Neuronal stem cell (in vitro differentiated cells): Measurements from ENCODE around the gene CALML3.

ENCODE experiments used
- DNase-seq: peaks from one replicate; pipeline ENCODE4 v3.0.0-alpha.2; 2013; ENCODE audit warnings: low spot score
- H2AFZ ChIP-seq: one replicate; pipeline ENCODE4 v1.6.1; 2013; ENCODE audit warnings: mild to moderate bottlenecking, low read length, inconsistent platforms
- H2AK5ac ChIP-seq: 2 replicates; pipeline ENCODE4 v1.6.1; 2013; ENCODE audit warnings: low read depth, mild to moderate bottlenecking, inconsistent platforms, low read length, moderate library complexity, mixed read lengths
- H2BK120ac ChIP-seq: 2 replicates; pipeline ENCODE4 v1.6.1; 2013; ENCODE audit warnings: low read depth, mild to moderate bottlenecking, inconsistent platforms, low read length, moderate library complexity, mixed read lengths
- H2BK12ac ChIP-seq: one replicate; pipeline ENCODE4 v1.6.1; 2013; ENCODE audit warnings: low read length, inconsistent platforms
- H2BK15ac ChIP-seq: 2 replicates; pipeline ENCODE4 v1.6.1; 2013; ENCODE audit warnings: mild to moderate bottlenecking, low read length, inconsistent platforms, mixed read lengths
- H2BK5ac ChIP-seq: one replicate; pipeline ENCODE4 v1.6.1; 2013; ENCODE audit warnings: inconsistent platforms, mild to moderate bottlenecking, low read length, moderate library complexity
- H3K14ac ChIP-seq: one replicate; pipeline ENCODE4 v1.6.1; 2013; ENCODE audit warnings: low read length, inconsistent platforms
- H3K18ac ChIP-seq: 2 replicates; pipeline ENCODE4 v1.6.1; 2013; ENCODE audit warnings: low read length, inconsistent platforms
- H3K23ac ChIP-seq: 2 replicates; pipeline ENCODE4 v1.6.1; 2013; ENCODE audit warnings: low read depth, mild to moderate bottlenecking, mixed read lengths, low read length, inconsistent platforms; ENCODE audit not compliant: poor library complexity
- H3K27ac ChIP-seq: replicated peaks from 3 replicates; pipeline ENCODE4 v1.5.1; 2013; ENCODE audit warnings: low read length, inconsistent platforms
- H3K27me3 ChIP-seq, 3 experiments: 2 replicates each; pipeline ENCODE4 v1.6.1; 2013; ENCODE audit warnings: low read length in 3 of 3, mild to moderate bottlenecking in 2 of 3, inconsistent platforms in 1 of 3, low read depth in 1 of 3, mixed read lengths in 1 of 3, moderate library complexity in 1 of 3; ENCODE audit not compliant: control insufficient read depth in 3 of 3, insufficient read depth in 3 of 3
- H3K36me3 ChIP-seq, 2 donors: replicated peaks in 1 of 2; 2 replicates each; pipeline ENCODE4 v1.6.1; 2013; ENCODE audit warnings: low read length in 2 of 2; ENCODE audit not compliant: control insufficient read depth in 2 of 2, insufficient read depth in 2 of 2
- H3K4ac ChIP-seq: 2 replicates; pipeline ENCODE4 v1.6.1; 2013; ENCODE audit warnings: inconsistent platforms, mild to moderate bottlenecking, low read length, moderate library complexity
- H3K4me1 ChIP-seq, 2 donors: 1 replicate in 1 of 2; 2 replicates in 1 of 2; pipeline ENCODE4 v1.6.1; 2013; ENCODE audit warnings: low read length in 2 of 2, low read depth in 1 of 2; ENCODE audit not compliant: control insufficient read depth in 2 of 2, insufficient read depth in 1 of 2
- H3K4me2 ChIP-seq: one replicate; pipeline ENCODE4 v1.6.1; 2013; ENCODE audit warnings: mild to moderate bottlenecking, low read length, inconsistent platforms; ENCODE audit not compliant: insufficient read depth, poor library complexity, severe bottlenecking
- H3K4me3 ChIP-seq, 2 donors: 2 replicates each; pipeline ENCODE4 v1.5.1; 2013; ENCODE audit warnings: low read length in 2 of 2, mild to moderate bottlenecking in 2 of 2, inconsistent platforms in 1 of 2, moderate library complexity in 1 of 2
- H3K79me1 ChIP-seq: one replicate; pipeline ENCODE4 v1.6.1; 2013; ENCODE audit warnings: low read depth, mild to moderate bottlenecking, inconsistent platforms, low read length, moderate library complexity
- H3K9ac ChIP-seq: one replicate; pipeline ENCODE4 v1.6.1; 2013; ENCODE audit warnings: mild to moderate bottlenecking, low read depth, low read length, inconsistent platforms; ENCODE audit not compliant: poor library complexity
- H3K9me3 ChIP-seq, 2 donors: replicated peaks in 1 of 2; 2 replicates each; pipeline versions ENCODE3 to v1.6.1; 2013; ENCODE audit warnings: low read length in 2 of 2, mild to moderate bottlenecking in 2 of 2, inconsistent platforms in 1 of 2, low read depth in 1 of 2, mixed read lengths in 1 of 2, moderate library complexity in 1 of 2; ENCODE audit not compliant: control insufficient read depth in 2 of 2, insufficient read depth in 1 of 2
- H4K8ac ChIP-seq: one replicate; pipeline ENCODE4 v1.6.1; 2013; ENCODE audit warnings: low read depth, mild to moderate bottlenecking, inconsistent platforms, low read length, moderate library complexity
- H4K91ac ChIP-seq: one replicate; pipeline ENCODE4 v1.6.1; 2013; ENCODE audit warnings: low read length, low read depth, mild to moderate bottlenecking, inconsistent platforms; ENCODE audit not compliant: poor library complexity
- WGBS, 2 donors: extraction: QIAGEN DNeasy Blood & Tissue Kit; methylation state at CpG; one replicate each; pipeline ENCODE4 v1.1.7; 2013; ENCODE audit warnings: missing lambda C conversion rate in 2 of 2, mixed read lengths in 1 of 2; ENCODE audit not compliant: insufficient read length in 2 of 2, insufficient replicate concordance in 1 of 2; ENCODE audit errors: extremely low coverage in 2 of 2; 5-methylcytosine and 5-hydroxymethylcytosine counted together

Gene CALML3

GRCh38 chr10:5509691-5510090, 15.1 kb upstream of the CALML3 start:
- Histone ChIP-seq H4K8ac (no peak overlapping the region), H2BK12ac (no peak overlapping the region), H3K27ac (no peak overlapping the region), H2BK15ac (no peak overlapping the region), H2AK5ac (no peak overlapping the region), H3K4ac (no peak overlapping the region), H3K14ac (no peak overlapping the region), H3K4me3 (no peak overlapping the region), H3K9ac (no peak overlapping the region), H4K91ac (no peak overlapping the region), H3K18ac (peak overlapping the region; percentile 13), H3K4me2 (no peak overlapping the region), H2AFZ (no peak overlapping the region), H3K79me1 (no peaks in the 10 kb centered on the region), H3K36me3 (no peaks in the 10 kb centered on the region), H3K9me3 (peaks cover 0 to 2% of the 10 kb centered on the region in 2 donors), H3K4me1 (peaks cover 4 to 7% of the 10 kb centered on the region in 2 donors), H2BK120ac (no peak overlapping the region), H3K27me3 (peaks cover 0 to 12% (median 0%) of the 10 kb centered on the region in 3 experiments), H3K23ac (no peak overlapping the region), H2BK5ac (no peak overlapping the region)
- no CpG with 5 or more reads among the region's 11 CpGs for WGBS, 2 donors
- no peak for DNase-seq

- no peak for DNase-seq
- Histone ChIP-seq H3K79me1 (no peaks in the 10 kb centered on the region), H3K18ac (no peak overlapping the region), H3K9ac (no peak overlapping the region), H2BK15ac (no peak overlapping the region), H2AFZ (no peak overlapping the region), H3K27me3 (peaks cover 0 to 12% (median 0%) of the 10 kb centered on the region in 3 experiments), H4K91ac (no peak overlapping the region), H3K14ac (no peak overlapping the region), H2AK5ac (no peak overlapping the region), H3K4me3 (no peak overlapping the region), H3K4me2 (no peak overlapping the region), H3K4ac (no peak overlapping the region), H3K36me3 (no peaks in the 10 kb centered on the region), H3K27ac (no peak overlapping the region), H3K23ac (no peak overlapping the region), H2BK120ac (no peak overlapping the region), H3K4me1 (peaks cover 4 to 7% of the 10 kb centered on the region in 2 donors), H3K9me3 (peaks cover 0 to 2% of the 10 kb centered on the region in 2 donors), H4K8ac (no peak overlapping the region), H2BK12ac (no peak overlapping the region), H2BK5ac (no peak overlapping the region)
- no CpG with 5 or more reads among the region's 16 CpGs for WGBS, 2 donors
These were observed 14.3 kb upstream of the CALML3 start for GRCh38 chr10:5510281-5511072.

DNA sequence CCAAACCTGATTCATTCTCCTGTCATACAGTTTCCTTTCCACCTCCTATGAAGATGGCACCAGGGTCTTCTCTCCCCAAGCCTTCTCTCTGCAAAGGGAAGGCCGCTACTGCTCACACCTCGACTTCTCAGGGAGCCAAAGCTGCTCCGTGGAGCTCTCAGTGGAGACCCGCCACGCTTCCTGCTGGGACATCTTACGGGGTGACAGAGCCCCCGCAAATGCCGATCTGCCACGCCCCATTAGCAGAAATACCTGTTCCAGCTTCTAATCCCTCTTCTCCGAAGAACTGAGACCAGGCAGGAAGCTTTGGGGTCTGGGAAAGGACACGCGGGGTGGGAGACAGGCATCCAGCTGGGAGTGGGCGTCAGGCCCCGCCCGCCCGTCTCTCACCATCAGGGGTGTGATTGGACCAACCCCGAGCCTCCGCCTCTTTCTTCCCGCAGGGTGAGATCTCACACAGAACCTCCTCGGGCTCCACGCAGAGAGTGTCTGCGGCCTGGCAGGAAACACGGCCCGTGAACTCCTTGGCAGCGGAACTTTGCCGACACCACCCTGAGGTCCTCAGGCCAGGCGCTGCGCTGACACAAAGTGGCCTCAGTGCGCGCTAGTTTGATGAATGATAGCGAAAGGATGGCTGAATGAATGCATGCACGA, 13.4 kb upstream of the CALML3 start:
- Histone ChIP-seq H3K27me3 (peaks cover 0 to 12% (median 0%) of the 10 kb centered on the region in 3 experiments), H3K14ac (no peak overlapping the region), H3K18ac (no peak overlapping the region), H3K27ac (no peak overlapping the region), H3K79me1 (no peaks in the 10 kb centered on the region), H2BK5ac (no peak overlapping the region), H3K4me3 (no peak overlapping the region), H2BK12ac (no peak overlapping the region), H2AFZ (no peak overlapping the region), H3K36me3 (no peaks in the 10 kb centered on the region), H2BK15ac (no peak overlapping the region), H3K9ac (no peak overlapping the region), H2AK5ac (no peak overlapping the region), H3K9me3 (peaks cover 0 to 2% of the 10 kb centered on the region in 2 donors), H4K8ac (no peak overlapping the region), H3K4ac (no peak overlapping the region), H3K4me2 (no peak overlapping the region), H4K91ac (no peak overlapping the region), H3K23ac (no peak overlapping the region), H2BK120ac (no peak overlapping the region), H3K4me1 (peaks cover 4 to 7% of the 10 kb centered on the region in 2 donors)
- WGBS, 2 donors: no CpG with 5 or more reads among the region's 32 CpGs
- no peak for DNase-seq

DNA sequence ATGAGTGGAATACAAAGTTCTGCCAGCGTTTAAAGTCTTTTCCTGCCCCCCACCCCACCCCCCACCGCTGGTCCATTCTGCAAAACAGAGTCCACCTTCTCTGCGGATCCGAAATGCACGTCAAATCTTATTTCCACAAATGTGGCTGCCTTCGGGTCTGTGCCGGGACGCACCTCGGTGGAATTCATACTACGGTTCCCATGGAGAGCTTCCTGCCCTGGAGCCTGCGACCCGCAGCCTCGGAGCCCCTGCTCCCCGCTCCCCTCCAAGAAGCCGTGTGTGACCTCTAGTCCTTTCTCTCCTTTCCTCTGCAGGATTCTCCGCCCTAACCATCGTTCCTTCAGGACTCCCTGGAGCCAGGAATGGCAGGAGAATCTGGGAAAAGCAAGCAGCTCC, 12.9 kb upstream of the CALML3 start:
- no peak for DNase-seq
- H2BK15ac ChIP-seq: no peak overlapping the region
- peak overlapping the region; percentile 40 for H2BK120ac ChIP-seq
- no peak overlapping the region for H4K91ac ChIP-seq
- WGBS, 2 donors: no CpG with 5 or more reads among the region's 17 CpGs
- H3K27ac ChIP-seq: no peak overlapping the region
- no peak overlapping the region for H2BK5ac ChIP-seq
- H3K79me1 ChIP-seq: no peaks in the 10 kb centered on the region
- no peaks in the 10 kb centered on the region for H3K9me3 ChIP-seq
- no peak overlapping the region for H3K23ac ChIP-seq
- H2AFZ ChIP-seq: no peak overlapping the region
- H3K14ac ChIP-seq: no peak overlapping the region
- no peak overlapping the region for H3K4ac ChIP-seq
- H3K18ac ChIP-seq: peak overlapping the region; percentile 31
- peak overlapping the region; percentile 88 for H2AK5ac ChIP-seq
- no peak overlapping the region for H2BK12ac ChIP-seq
- H4K8ac ChIP-seq: no peak overlapping the region
- H3K4me2 ChIP-seq: no peak overlapping the region
- no peak overlapping the region for H3K4me3 ChIP-seq
- H3K27me3 ChIP-seq: peaks cover 0 to 12% (median 0%) of the 10 kb centered on the region in 3 experiments
- H3K4me1 ChIP-seq: peaks cover 4 to 7% of the 10 kb centered on the region in 2 donors
- no peak overlapping the region for H3K9ac ChIP-seq
- H3K36me3 ChIP-seq: no peaks in the 10 kb centered on the region
